HPDE6-E6E7 (cell line): Measurements from ENCODE around the gene YJEFN3.

ENCODE experiments used
- DNase-seq: peaks from one replicate; pipeline ENCODE4 v3.0.0; 2011; ENCODE audit warnings: missing footprints; ENCODE audit errors: extremely low spot score

YJEFN3 gene

DNA sequence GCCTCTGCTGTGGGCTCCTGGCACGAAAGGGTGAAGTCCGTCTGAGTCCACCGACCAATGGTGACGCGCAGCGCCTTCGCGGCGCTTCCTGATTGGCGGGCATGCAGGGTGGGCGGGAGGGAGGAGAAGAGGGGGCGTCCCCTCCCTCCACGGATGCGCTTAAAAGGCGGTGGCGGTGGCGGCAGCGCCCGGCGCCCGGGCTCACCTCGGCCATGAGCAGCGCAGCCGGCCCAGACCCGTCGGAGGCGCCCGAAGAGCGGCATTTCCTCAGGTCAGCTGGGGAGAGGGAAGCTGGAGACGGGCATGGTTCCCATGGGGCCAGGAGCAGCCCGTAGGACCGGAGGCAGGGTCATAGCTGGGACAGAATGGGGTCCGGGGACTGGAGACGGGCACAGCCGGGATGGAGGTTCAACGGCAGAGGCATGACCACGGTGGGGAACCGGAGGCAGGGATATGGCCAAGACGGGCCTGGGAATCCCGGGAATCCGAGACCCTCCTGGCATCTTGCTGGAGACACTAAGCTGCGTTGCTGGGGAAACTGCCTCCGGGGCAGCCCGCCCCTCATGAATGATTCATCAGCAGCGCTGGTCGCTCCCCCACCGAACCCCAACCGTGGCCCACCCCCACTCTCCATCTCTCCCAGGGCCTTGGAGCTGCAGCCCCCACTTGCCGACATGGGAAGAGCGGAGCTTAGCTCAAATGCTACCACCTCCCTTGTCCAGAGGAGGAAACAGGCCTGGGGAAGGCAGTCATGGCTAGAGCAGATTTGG, at the start of gene YJEFN3:
YJEFN3 (plus strand) TSS at position 191 of the 770 bp plus-strand sequence; CDS start at position 213, 22 bp downstream.
- no peak for DNase-seq

- DNase-seq = no peak
Measured at GRCh38 chr19:19480688-19481087, 48.0 kb upstream of the YJEFN3 start.

DNA sequence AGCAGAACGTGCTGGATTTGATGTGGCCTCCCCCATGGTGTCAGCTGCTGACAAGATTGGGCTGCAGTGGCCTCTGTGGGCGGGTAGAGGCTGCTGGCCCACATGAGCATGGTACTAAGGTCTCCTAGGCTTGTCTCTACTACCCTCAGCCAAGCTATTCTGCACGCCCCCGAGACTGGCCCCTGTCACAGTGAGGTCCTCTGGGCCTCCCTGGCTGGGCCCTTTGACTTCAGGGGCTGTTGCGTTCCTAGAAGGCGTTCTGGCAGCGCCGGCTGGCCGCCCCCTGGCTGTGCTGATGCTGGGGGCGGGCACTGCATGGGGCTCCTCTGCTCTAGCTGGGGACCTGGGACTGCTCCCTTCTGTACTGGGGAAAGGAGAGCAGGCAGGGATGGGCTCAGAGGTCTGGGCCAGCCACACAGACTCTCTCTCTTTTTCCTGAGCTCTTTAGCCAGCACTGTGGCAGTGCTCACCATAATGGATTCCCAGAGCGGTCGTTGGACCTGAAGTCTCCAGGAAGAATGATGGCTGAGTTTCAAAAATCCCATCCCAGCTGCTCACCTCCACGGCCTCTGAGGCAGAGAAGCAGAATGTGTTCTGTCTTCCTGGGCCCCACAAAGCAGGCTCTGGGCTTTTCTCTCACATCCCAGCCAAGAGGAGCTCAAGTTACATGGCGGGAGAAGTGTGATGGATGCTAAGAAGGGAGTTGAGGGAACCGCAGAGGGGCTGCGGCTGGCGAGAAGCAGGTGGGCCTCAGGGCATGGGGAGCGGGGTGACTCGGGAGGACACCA, 45.7 kb upstream of the YJEFN3 start:
- no peak for DNase-seq

- DNase-seq = no peak
Measured at GRCh38 chr19:19485161-19485997, 43.3 kb upstream of the YJEFN3 start.

DNA sequence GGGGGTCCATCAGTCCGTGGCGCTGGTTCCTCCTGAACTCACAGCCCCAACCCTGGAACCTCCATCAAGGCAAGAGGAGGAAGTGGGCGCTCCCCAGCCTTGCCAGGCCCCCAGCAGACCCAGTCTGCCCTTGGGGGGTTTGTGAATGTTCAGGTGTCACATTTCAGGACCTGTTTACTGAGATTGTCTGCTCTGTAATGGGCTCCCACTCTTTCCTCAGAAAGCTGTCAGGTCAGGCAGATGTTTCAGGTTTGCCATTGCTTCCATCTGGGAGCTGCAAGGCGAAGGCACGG, 42.8 kb upstream of the YJEFN3 start:
- no peak for DNase-seq

GRCh38 chr19:19486343-19487076, 42.2 kb upstream of the YJEFN3 start:
- DNase-seq = no peak

DNA sequence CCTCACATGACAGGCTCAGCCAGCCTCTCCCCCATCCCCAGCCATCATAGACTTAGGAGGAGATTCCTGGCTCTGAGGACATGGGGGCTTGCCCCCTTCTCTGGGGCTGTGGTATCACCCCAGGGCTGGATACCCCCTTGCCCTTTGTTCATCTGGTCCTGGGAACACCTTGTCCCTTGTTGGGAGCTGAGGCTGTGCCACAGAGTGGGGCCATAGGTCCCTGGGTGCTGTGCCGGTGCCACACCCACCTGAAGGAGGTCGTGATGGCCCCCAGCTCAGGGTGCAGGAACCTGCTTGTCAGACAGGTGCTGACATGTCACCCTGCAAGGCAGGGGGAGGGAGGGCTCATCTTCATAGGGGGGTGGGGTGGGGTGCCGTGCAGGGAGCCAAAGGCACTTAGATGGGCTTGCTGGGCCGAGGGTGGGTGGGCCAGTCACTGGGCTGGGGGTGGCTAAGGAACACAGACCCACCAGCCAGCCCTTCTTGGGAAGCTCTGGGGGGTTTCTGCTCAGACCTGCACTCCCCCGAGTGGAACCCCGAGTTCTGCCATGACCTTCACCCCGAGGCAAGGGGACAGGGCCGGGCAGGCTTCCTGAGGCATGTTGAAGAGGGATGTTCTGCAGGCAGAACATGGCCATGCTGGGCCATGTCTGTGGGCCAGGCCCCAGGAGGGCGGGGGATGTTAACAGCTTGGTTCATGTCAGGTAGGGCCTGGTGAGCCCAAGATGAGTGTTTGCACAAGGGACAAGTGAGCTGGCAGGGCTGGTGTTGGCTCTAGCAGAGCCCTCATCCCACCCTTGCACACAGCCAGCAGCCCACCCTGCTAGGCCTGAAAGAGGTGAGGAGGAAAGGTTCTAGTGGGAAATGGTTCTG, 41.4 kb upstream of the YJEFN3 start:
- DNase-seq = no peak

DNA sequence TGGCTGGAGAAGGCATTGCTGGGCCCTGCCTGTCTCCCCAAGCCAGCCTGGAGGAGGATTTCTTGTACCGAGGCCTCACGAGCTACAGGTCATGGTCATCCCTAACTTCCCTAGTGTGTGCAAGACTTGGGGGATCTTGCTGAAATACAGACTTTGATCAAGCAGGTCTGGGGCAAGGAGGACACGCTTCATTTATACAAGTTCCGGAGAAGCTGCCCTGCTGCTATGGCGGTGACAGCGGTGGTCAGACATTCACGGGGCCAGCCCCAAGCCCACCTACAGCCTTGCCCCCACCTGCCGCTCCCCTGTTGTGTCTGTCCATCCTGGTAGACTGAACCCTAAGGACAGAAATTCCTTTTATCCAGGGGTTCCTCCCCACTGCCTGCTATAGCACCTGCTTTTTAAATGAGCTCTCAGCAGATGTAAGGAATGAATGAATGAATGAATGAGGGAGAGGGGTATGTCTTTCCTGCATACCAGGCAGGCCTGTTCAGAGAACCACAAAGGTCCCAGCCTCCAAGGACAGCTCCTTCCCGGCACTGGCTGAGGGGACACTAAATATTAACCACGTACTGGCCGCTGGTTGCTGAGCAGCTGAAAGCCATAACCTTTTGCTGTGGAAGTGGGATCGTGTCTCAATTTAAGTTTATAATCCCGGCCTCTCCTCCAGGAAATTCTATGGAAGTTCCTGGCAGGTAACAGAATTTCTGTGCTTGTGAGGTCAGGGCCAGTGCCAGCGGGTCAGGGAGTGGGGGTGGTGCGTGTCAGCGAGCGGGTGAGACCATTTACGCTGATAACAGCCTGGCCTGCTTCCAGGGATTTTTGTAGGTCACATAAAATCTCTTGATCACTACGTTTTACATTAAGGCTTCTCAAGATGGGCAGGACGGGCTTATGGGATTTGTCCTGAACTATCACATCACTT, 40.5 kb upstream of the YJEFN3 start:
- no peak for DNase-seq

DNA sequence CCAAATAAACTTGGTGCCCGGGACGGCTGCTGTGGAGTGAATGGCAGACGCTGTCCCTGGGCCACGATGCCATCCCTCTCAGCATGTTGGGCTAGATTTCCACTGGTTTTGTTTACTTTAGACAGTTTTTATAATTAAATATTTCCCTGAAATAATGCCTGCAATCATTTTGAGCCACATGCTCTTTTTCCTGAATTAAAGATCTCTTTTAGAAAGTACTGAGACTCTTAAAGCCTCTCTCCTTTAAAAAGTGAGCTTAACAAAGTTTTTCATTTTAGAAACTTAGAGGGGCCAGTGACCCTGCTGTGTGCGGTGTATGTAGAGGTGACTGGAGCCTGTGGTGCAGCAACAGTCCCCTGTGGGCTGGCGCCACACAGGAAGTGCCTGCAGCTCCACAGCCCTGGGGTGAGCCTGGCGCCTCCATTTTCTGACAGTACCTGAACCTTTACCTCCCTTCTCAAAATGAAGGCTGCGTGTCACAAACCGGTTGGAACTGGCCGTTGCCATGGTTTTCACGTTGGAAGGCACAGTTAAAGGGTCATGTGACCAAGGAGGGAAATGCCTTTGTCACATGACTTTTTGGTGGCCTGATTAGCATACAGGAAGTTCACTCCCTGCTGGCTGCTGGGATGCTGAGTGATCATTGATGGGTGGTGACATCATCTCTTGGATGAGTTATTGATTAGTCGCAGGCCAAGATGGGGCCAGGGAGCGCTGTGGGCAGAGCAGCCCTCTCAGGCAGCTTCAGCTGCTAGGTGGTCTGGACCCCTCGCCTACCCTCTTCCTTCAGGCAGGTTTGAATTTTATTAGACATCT, 39.6 kb upstream of the YJEFN3 start:
- peak; percentile 79 for DNase-seq

DNA sequence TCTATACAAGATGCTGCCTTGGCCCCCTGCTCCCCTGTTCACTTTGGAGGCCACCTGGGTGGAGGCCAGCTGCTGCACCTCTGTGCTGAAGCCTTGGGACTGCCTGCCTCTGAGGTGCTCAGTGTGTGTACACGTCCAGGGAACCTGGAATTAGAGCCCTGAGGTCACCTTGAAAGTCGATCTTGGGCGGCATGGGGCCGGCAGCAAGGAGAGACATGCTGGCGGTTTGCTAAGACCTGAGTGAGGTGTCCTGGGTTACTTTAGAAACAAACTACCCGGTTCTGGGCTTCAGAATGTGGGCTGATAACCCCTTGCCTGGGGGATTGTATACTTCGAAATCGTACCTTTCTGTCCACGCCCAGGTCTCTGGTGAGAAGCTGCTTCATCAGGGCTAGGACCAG, 38.9 kb upstream of the YJEFN3 start:
- DNase-seq = no peak

GRCh38 chr19:19490214-19490968, 38.3 kb upstream of the YJEFN3 start:
- peak; percentile 67 for DNase-seq

DNA sequence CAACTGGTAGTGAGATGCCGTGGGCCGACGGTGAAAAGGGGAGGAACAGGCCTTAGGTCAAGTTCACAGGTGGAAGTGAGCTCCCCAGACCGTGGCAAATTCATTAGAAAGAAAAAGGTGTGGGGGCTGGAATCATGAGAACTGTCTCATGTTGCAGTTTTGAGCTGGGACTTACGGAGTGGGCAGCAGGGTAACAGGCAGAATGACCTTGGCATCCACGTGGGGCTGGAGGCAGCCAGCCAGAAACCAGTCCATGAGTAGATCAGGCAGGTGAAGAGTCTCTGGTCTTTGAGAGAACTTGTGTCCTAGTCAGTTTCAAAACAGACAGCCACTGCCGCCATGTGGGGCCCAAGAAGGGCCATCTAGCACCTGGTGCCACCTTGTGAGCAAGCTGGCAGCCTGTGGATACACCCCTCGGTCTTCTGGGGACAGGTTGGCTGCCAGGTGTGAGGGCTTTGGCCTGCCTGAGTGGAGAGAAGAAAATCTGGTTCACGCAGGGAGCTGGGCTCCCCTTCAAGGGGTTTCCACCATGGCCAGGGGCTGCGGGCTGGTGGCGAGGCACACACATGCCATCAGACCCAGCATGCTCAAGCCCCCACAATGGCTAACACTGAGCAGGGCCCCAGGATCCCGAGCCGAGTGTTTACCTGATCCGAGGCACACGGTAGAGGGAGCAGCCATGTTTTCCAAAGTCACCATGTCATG, 37.2 kb upstream of the YJEFN3 start:
- no peak for DNase-seq

- no peak for DNase-seq
Measured at GRCh38 chr19:19492026-19492610, 36.6 kb upstream of the YJEFN3 start.

DNA sequence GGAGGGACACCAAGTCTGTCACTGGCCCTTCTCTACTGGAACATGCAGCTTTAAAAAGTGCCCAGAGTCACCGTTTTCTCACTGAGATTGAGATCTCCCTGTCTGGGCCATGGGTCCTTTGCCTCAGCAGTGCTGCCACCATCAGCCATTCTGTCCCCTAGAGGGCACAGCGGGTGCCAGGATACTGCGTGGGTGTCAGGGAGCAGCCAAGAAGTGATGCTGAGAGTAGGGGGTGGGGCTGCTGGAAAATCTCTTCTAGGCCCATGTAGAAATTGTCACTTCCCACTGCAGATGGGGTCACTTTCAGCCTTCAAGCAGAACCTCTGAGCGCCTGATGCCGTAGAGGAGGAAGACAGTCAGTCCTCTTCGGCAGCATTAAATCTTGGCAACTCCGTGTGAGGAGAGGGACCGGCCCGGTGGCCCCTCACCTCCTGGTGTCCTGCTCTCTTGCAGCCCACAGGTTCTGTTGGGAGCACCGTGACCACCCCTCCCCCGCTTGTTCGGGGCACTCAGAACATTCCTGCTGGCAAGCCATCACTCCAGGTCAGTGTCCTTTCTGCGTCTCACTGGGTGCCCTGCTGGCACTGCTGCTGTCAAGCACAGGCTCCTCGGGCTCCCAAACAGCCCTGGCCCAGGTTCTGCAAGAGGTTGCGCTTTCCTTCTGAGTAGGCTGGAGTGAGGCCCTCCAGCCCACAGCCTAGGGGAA, 34.7 kb upstream of the YJEFN3 start:
- DNase-seq = no peak

DNA sequence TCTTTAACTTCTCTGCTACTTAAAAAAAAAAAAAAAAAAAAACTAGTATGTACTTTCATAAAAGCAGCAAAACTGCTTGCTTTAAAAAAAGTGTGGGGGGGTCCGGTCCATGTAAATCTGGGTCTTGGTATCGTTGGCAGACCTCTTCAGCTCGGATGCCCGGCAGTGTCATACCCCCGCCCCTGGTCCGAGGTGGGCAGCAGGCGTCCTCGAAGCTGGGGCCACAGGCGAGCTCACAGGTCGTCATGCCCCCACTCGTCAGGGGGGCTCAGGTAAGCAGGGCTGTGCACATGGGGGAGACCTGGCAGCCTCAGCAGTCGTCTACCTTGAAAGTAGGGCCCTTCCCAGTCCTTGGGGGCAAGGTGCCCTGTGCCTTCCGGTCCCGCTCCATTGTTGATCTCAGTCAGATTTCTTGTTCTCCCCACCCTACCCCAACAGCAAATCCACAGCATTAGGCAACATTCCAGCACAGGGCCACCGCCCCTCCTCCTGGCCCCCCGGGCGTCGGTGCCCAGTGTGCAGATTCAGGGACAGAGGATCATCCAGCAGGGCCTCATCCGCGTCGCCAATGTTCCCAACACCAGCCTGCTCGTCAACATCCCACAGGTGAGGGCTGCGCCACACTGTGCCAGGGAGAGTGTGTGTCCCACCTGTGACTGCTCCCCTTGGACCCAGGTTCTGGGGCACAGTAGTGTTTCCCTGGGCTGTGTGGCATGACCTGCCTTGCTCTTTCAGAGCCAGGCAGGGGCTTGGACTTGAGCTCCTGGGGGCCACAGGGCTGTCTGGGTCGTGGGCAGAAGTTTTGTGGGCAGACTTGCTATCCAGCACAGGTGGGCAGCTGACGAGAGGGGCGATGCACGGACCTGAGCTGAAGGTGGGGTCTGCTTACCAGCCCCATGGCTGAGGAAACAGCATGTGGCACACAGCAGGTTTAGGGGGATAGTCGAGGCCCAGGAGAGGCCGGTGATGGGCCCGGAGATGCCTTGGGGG, 32.8 kb upstream of the YJEFN3 start:
- no peak for DNase-seq
